B cell (primary cell): ENCODE data around the gene RAP1GDS1. TPM values are rescaled to one million over a fixed set of nuclear protein-coding genes. Genes with fewer than 3 reads are reported as not detected.

Experiments used
- ATAC-seq: fragments of 200-7000 bp; cut with Tn5 transposase; one replicate; pipeline ENCODE4 v1.10.0; 2021; ENCODE audit warnings: low read depth, mild to moderate bottlenecking, moderate number of reproducible peaks, moderate library complexity
- CTCF ChIA-PET: fragments of 350-600 bp; sonication (Branson Sonifier 250); formaldehyde crosslinking; loops from one replicate; lab custom pipeline; 2021; ENCODE audit warnings: antibody characterized with exemption, inconsistent platforms; lab: Charles Lee
- POLR2A ChIA-PET: fragments of 350-600 bp; sonication (Branson Sonifier 250); formaldehyde crosslinking; loops from one replicate; lab custom pipeline; 2021; ENCODE audit warnings: antibody characterized with exemption; lab: Charles Lee
- DNase-seq: peaks from one replicate; pipeline ENCODE4 v3.0.0; 2013
- H2AFZ ChIP-seq: 2 replicates; pipeline ENCODE4 v1.6.1; 2012; ENCODE audit warnings: mild to moderate bottlenecking, low read depth, low read length; ENCODE audit not compliant: insufficient read depth, poor library complexity, severe bottlenecking
- H3K27ac ChIP-seq, 2 donors: 1 replicate in 1 of 2; 2 replicates in 1 of 2; pipeline ENCODE4 v1.5.1; 2012 to 2013; ENCODE audit warnings: low read length in 2 of 2, mild to moderate bottlenecking in 2 of 2, moderate library complexity in 1 of 2
- H3K27me3 ChIP-seq, 4 experiments: fragments of 200-600 bp in 1 of 4; sonication (generic) in 1 of 4; replicated peaks in 1 of 4; 1 replicate in 2 of 4; 2 replicates in 2 of 4; pipeline versions ENCODE4 v1.6.1 to v1.7.0; 2013 to 2016; ENCODE audit warnings: low read length in 3 of 4, mild to moderate bottlenecking in 2 of 4, mixed read lengths in 1 of 4, moderate library complexity in 1 of 4; ENCODE audit not compliant: insufficient read depth in 4 of 4, control insufficient read depth in 3 of 4; ENCODE audit errors: control extremely low read depth in 1 of 4
- H3K36me3 ChIP-seq, 2 experiments: replicated peaks in 1 of 2; 1 replicate in 1 of 2; 2 replicates in 1 of 2; pipeline versions ENCODE4 v1.6.1 to v1.7.1; 2013; ENCODE audit warnings: low read length in 1 of 2; ENCODE audit not compliant: insufficient read depth in 2 of 2, control insufficient read depth in 1 of 2; ENCODE audit errors: control extremely low read depth in 1 of 2, extremely low read depth in 1 of 2
- H3K4me1 ChIP-seq, 2 donors: fragments of 200-600 bp in 1 of 2; sonication (generic) in 1 of 2; 1 replicate in 1 of 2; 2 replicates in 1 of 2; pipeline versions ENCODE4 v1.5.1 to v1.6.1; 2013 to 2017; ENCODE audit warnings: low read length in 2 of 2; ENCODE audit not compliant: control insufficient read depth in 2 of 2, insufficient read depth in 2 of 2
- H3K4me2 ChIP-seq: replicated peaks from 2 replicates; pipeline ENCODE3; 2012; ENCODE audit warnings: mild to moderate bottlenecking, low read depth, low read length; ENCODE audit not compliant: poor library complexity, severe bottlenecking
- H3K4me3 ChIP-seq, 5 experiments: fragments of 200-600 bp in 1 of 5; sonication (generic) in 1 of 5; 1 replicate in 3 of 5; 2 replicates in 2 of 5; pipeline versions ENCODE4 v1.5.1 to v1.7.0; 2011 to 2016; ENCODE audit warnings: low read length in 4 of 5, mild to moderate bottlenecking in 4 of 5, low read depth in 2 of 5, control low read depth in 1 of 5, moderate library complexity in 1 of 5; ENCODE audit not compliant: insufficient read depth in 1 of 5; ENCODE audit errors: control extremely low read depth in 1 of 5, extremely low read depth in 1 of 5
- H3K79me2 ChIP-seq: fragments of 200-600 bp; sonication (generic); one replicate; pipeline ENCODE4 v1.6.0; 2016; ENCODE audit warnings: low read length; ENCODE audit not compliant: control insufficient read depth, insufficient read depth
- H3K9ac ChIP-seq: fragments of 200-600 bp; sonication (generic); 2 replicates; pipeline ENCODE4 v1.6.1; 2017; ENCODE audit warnings: mild to moderate bottlenecking, low read length, moderate library complexity
- H3K9me3 ChIP-seq, 3 donors: one replicate each; pipeline versions ENCODE4 v1.6.1 to v1.7.1; 2013; ENCODE audit warnings: low read length in 2 of 3; ENCODE audit not compliant: control insufficient read depth in 2 of 3, insufficient read depth in 1 of 3; ENCODE audit errors: control extremely low read depth in 1 of 3
- H4K20me1 ChIP-seq: 2 replicates; pipeline ENCODE4 v1.6.0; 2012; ENCODE audit warnings: mild to moderate bottlenecking, low read length; ENCODE audit not compliant: insufficient read depth, control insufficient read depth, poor library complexity, severe bottlenecking
- H3K27ac Mint-ChIP-seq: one replicate; pipeline ENCODE4 v1.8.0; 2021; ENCODE audit warnings: mixed read lengths
- H3K27me3 Mint-ChIP-seq: one replicate; pipeline ENCODE4 v1.8.0; 2021; ENCODE audit warnings: mixed read lengths
- H3K4me1 Mint-ChIP-seq: one replicate; pipeline ENCODE4 v1.8.0; 2021; ENCODE audit warnings: mixed read lengths
- H3K4me3 Mint-ChIP-seq: one replicate; pipeline ENCODE4 v1.8.0; 2021; ENCODE audit warnings: mixed read lengths
- H3K9me3 Mint-ChIP-seq: one replicate; pipeline ENCODE4 v1.8.0; 2022; ENCODE audit warnings: mixed read lengths; ENCODE audit not compliant: insufficient read depth
- EZH2 ChIP-seq: IDR thresholded peaks from 2 replicates; pipeline ENCODE4 v1.6.1; 2012; ENCODE audit warnings: borderline replicate concordance, low read depth, mild to moderate bottlenecking, moderate library complexity, low read length; ENCODE audit not compliant: insufficient read depth, poor library complexity, severe bottlenecking
- WGBS: methylation state at CpG from one replicate; pipeline ENCODE4 v1.1.5; 2013; ENCODE audit warnings: missing lambda C conversion rate; ENCODE audit not compliant: insufficient coverage; 5-methylcytosine and 5-hydroxymethylcytosine counted together
- intact Hi-C: fragments of 100-400 bp; cut with micrococcal nuclease; formaldehyde crosslinking; loops from one replicate; pipeline ENCODE4 v1.10.0; 2022
- polyA plus RNA-seq: library from polyadenylated mRNA; depleted of rRNA; stranded (reverse); fragments of >200 nt; gene quantifications from 2 replicates; pipeline ENCODE4 v1.2.3, GENCODE V29; 2012
- total RNA-seq, 2 donors: library from RNA; stranded (reverse); fragments of 120-200 nt in 1 of 2; gene quantifications; 1 replicate in 1 of 2; 2 replicates in 1 of 2; pipeline versions ENCODE4 v1.2.3 to v1.2.4, GENCODE V29; 2013 to 2022
- TF ChIP-seq, protein P1 (sequence below): fragments of 200-600 bp; IDR thresholded peaks from one replicate; pipeline ENCODE4 v1.8.0; 2022; ENCODE audit warnings: antibody characterized with exemption, mild to moderate bottlenecking

Gene RAP1GDS1
- total and polyA plus RNA-seq, 2 donors (not counting 1 experiment from before 2014, with no cell fraction given), result 23.6 to 66.3 TPM

GRCh38 chr4:98289375-98289774 is 28.2 kb downstream of the RAP1GDS1 start:
- Mint-ChIP-seq H3K4me1 (peaks cover 55% of the 10 kb centered on the region), H3K27me3 (no peaks in the 10 kb centered on the region), H3K9me3 (no peaks in the 10 kb centered on the region), H3K4me3 (peak overlapping the region; percentile 74), H3K27ac (peak overlapping the region; percentile 64)
- POLR2A ChIA-PET, result no interaction called here
- no CpG with 5 or more reads among the region's 1 CpG for WGBS
- no peak for DNase-seq
- no peak overlapping the region for H2AFZ ChIP-seq
- intact Hi-C loops, result no loop called here
- peaks cover 20 to 29% of the 10 kb centered on the region in 2 donors for H3K4me1 ChIP-seq
- peaks cover 3 to 7% of the 10 kb centered on the region in 2 experiments for H3K36me3 ChIP-seq
- no peak overlapping the region for H3K9ac ChIP-seq
- H3K4me3 ChIP-seq, result peak overlapping the region in 1 of 5 experiments; percentile 9
- CTCF ChIA-PET, result interaction anchor here (0.6 to 1.4 kb wide), 2 partner anchors 19 to 178 kb away, joined by 3 read pairs; no protein-coding TSS in a partner anchor
- no peak for ATAC-seq
- H3K27me3 ChIP-seq, result no peaks in the 10 kb centered on the region
- H3K27ac ChIP-seq, result peak overlapping the region; percentile 36 to 62
- H4K20me1 ChIP-seq, result peaks cover 5% of the 10 kb centered on the region
- TF ChIP-seq, protein P1, sequence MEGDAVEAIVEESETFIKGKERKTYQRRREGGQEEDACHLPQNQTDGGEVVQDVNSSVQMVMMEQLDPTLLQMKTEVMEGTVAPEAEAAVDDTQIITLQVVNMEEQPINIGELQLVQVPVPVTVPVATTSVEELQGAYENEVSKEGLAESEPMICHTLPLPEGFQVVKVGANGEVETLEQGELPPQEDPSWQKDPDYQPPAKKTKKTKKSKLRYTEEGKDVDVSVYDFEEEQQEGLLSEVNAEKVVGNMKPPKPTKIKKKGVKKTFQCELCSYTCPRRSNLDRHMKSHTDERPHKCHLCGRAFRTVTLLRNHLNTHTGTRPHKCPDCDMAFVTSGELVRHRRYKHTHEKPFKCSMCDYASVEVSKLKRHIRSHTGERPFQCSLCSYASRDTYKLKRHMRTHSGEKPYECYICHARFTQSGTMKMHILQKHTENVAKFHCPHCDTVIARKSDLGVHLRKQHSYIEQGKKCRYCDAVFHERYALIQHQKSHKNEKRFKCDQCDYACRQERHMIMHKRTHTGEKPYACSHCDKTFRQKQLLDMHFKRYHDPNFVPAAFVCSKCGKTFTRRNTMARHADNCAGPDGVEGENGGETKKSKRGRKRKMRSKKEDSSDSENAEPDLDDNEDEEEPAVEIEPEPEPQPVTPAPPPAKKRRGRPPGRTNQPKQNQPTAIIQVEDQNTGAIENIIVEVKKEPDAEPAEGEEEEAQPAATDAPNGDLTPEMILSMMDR, result no peak
- TF ChIP-seq EZH2, result no peak
- H3K9me3 ChIP-seq, result no peaks in the 10 kb centered on the region
- peaks cover 67% of the 10 kb centered on the region for H3K79me2 ChIP-seq
- peak overlapping the region; percentile 50 for H3K4me2 ChIP-seq

DNA sequence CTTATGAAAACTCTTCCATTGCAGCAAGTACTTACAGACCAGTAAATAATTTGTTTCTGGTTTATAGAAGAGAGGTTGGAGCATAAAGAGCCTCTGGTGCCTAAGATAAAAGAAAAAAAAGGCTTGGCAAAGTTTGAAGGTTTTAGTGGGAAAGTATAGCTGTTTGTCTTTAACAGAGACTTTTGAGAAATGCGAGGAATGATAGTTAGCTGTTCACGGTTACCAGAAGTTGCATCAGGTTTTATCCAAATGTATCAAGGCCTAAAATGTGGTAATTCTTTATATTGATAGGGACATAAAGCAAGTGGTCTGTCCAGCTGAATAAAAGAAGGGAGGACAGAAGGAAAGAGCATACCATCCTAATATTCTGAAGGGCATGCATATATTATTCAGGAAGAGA is 29.3 kb downstream of the RAP1GDS1 start:
- CTCF ChIA-PET, result no interaction called here
- H3K4me1 Mint-ChIP-seq, result peaks cover 58% of the 10 kb centered on the region
- ATAC-seq, result no peak

More for the DNA sequence above, 29.3 kb downstream of the RAP1GDS1 start:
- Mint-ChIP-seq H3K27me3 (no peaks in the 10 kb centered on the region), H3K9me3 (no peaks in the 10 kb centered on the region), H3K27ac (peak overlapping the region; percentile 42), H3K4me3 (no peak overlapping the region)
- Histone ChIP-seq H3K27ac (peak overlapping the region in 1 of 2 donors; percentile 62), H3K27me3 (no peaks in the 10 kb centered on the region), H2AFZ (no peak overlapping the region), H3K9ac (no peak overlapping the region), H4K20me1 (peaks cover 5% of the 10 kb centered on the region), H3K79me2 (peaks cover 69% of the 10 kb centered on the region), H3K9me3 (no peaks in the 10 kb centered on the region), H3K4me3 (no peak overlapping the region), H3K36me3 (peaks cover 3 to 15% of the 10 kb centered on the region in 2 experiments), H3K4me2 (no peak overlapping the region), H3K4me1 (peaks cover 20 to 29% of the 10 kb centered on the region in 2 donors)
- no peak for DNase-seq
- POLR2A ChIA-PET, result no interaction called here
- intact Hi-C loops, result loop anchor here (10.0 kb wide), 1 partner anchor 54 kb away; no protein-coding TSS in a partner anchor
- WGBS, result 86% methylated on average over 2 of the region's 2 CpGs
- TF ChIP-seq, protein P1, result no peak
- no peak for TF ChIP-seq EZH2
